Peyer's patch (tissue), 4 donors: Measurements from ENCODE around the gene CDC34.

Experiments used
- CTCF ChIP-seq, 6 experiments: fragments of 450-650 bp in 4 of 6; fragments of 200-600 bp in 2 of 6; sonication (generic) in 1 of 6; IDR thresholded peaks; one replicate each; pipeline ENCODE4 v1.5.1; 2017 to 2019; ENCODE audit warnings: antibody characterized with exemption in 6 of 6, mild to moderate bottlenecking in 3 of 6, moderate library complexity in 1 of 6
- POLR2A ChIP-seq, 2 donors: fragments of 450-650 bp; IDR thresholded peaks; one replicate each; pipeline ENCODE4 v1.5.1; 2017; ENCODE audit warnings: antibody characterized with exemption in 2 of 2, mild to moderate bottlenecking in 2 of 2, moderate library complexity in 2 of 2

- TF ChIP-seq CTCF (IDR thresholded peaks at IDR 0.05) (no peak), POLR2A (IDR thresholded peaks at IDR 0.05) (no peak)
These were observed 17.6 kb downstream of the CDC34 start for GRCh38 chr19:548886-549830.
